Measurements from ENCODE around the gene POLR2A. TPM values are rescaled to one million over a fixed set of nuclear protein-coding genes. Genes with fewer than 3 reads are reported as not detected.

POLR2A gene
- total RNA-seq, 4 donors from 2014 or later = 57.1 to 99.2 (median 77.1) TPM

- DNase-seq (ENCODE audit: low spot score) (no peak), ATAC-seq (ENCODE audit: low FRiP score) (no peak)
- no peak for TF ChIP-seq CTCF (IDR thresholded peaks at IDR 0.05)
Observed at GRCh38 chr17:7538891-7539545, 54.9 kb downstream of the POLR2A start.

- TF ChIP-seq CTCF (IDR thresholded peaks at IDR 0.05) = no peak
- ATAC-seq (ENCODE audit: low FRiP score) (no peak), DNase-seq (ENCODE audit: low spot score) (no peak)
Observed at GRCh38 chr17:7541074-7541621, 57.0 kb downstream of the POLR2A start.

- DNase-seq (ENCODE audit: low spot score) (no peak), ATAC-seq (ENCODE audit: low FRiP score) (no peak)
- TF ChIP-seq CTCF (IDR thresholded peaks at IDR 0.05) = no peak
Observed at GRCh38 chr17:7544911-7545310, 60.7 kb downstream of the POLR2A start.

GRCh38 chr17:7548585-7549400 is 64.6 kb downstream of the POLR2A start, which contains the start of gene TNFSF12:
TSS of gene TNFSF12 (plus strand) at chr17:7549058. CDS start at chr17:7549154, 96 bp downstream.
- ATAC-seq (ENCODE audit: low FRiP score) = peak; percentile 69
- no peak for DNase-seq (ENCODE audit: low spot score)
- TF ChIP-seq CTCF (IDR thresholded peaks at IDR 0.05) = no peak

Small RNAs within 50 kb of the gene (small RNA-seq; reads per million reads assigned to genes)
- not detected for gene RF00019

Other genes with a start within 250 kb of the POLR2A start
- 10 to 100 TPM; 22.7 to 41.6 (median 23.6) TPM for gene DVL2, start 249.8 kb upstream of the POLR2A start, total RNA-seq
- 10 to 100 TPM; 22.1 to 43.8 (median 28.9) TPM for gene PHF23, start 244.9 kb upstream of the POLR2A start, total RNA-seq
- gene GABARAP, start 241.9 kb upstream of the POLR2A start, total RNA-seq = 100 to 1,000 TPM; 316 to 526 (median 376) TPM
- 10 to 100 TPM; 47.9 to 66.2 (median 61.8) TPM for gene CTDNEP1, start 232.6 kb upstream of the POLR2A start, total RNA-seq
- 10 to 100 TPM; 25.9 to 34.5 (median 30.1) TPM for gene ELP5, start 232.2 kb upstream of the POLR2A start, total RNA-seq
- 1 to 10 TPM; 3.0 to 9.0 (median 7.4) TPM for gene CLDN7, start 221.9 kb upstream of the POLR2A start, total RNA-seq
- gene SLC2A4, start 202.6 kb upstream of the POLR2A start, total RNA-seq = 10 to 100 TPM in 3 of 4 donors, 1 to 10 TPM in 1; 8.9 to 29.2 (median 12.1) TPM
- 1 to 10 TPM in 3 of 4 donors, under 1 TPM in 1; 0.65 to 3.3 (median 1.5) TPM for gene YBX2, start 189.7 kb upstream of the POLR2A start, total RNA-seq
- gene EIF5A, start 176.7 kb upstream of the POLR2A start, total RNA-seq = 100 to 1,000 TPM; 127 to 408 (median 282) TPM
- 10 to 100 TPM; 49.6 to 91.3 (median 75.9) TPM for gene GPS2, start 169.0 kb upstream of the POLR2A start, total RNA-seq
- 10 to 100 TPM; 10.4 to 16.1 (median 11.5) TPM for gene NEURL4, start 155.0 kb upstream of the POLR2A start, total RNA-seq
- gene ACAP1, start 147.8 kb upstream of the POLR2A start, total RNA-seq = 10 to 100 TPM in 1 of 4 donors, 1 to 10 TPM in 3; 3.3 to 13.1 (median 8.1) TPM
- 1 to 10 TPM; 6.7 to 9.9 (median 8.4) TPM for gene KCTD11, start 132.2 kb upstream of the POLR2A start, total RNA-seq
- gene TMEM95, start 129.2 kb upstream of the POLR2A start, total RNA-seq = not detected
- 10 to 100 TPM in 1 of 4 donors, 1 to 10 TPM in 2, under 1 TPM in 1; 0.95 to 13.5 (median 5.2) TPM for gene TNK1, start 103.3 kb upstream of the POLR2A start, total RNA-seq
- gene PLSCR3, start 89.8 kb upstream of the POLR2A start, total RNA-seq = 10 to 100 TPM; 11.1 to 16.9 (median 16.6) TPM
- gene TMEM256, start 80.3 kb upstream of the POLR2A start, total RNA-seq = 10 to 100 TPM; 45.8 to 98.2 (median 83.2) TPM
- gene NLGN2, start 76.5 kb upstream of the POLR2A start, total RNA-seq = 1 to 10 TPM; 6.1 to 8.8 (median 8.1) TPM
- gene SPEM1, start 64.0 kb upstream of the POLR2A start, total RNA-seq = not detected
- not detected for gene SPEM2, start 58.8 kb upstream of the POLR2A start, total RNA-seq
- not detected for gene SPEM3, start 55.5 kb upstream of the POLR2A start, total RNA-seq
- gene TMEM102, start 48.9 kb upstream of the POLR2A start, total RNA-seq = 1 to 10 TPM; 4.7 to 8.4 (median 5.1) TPM
- 1 to 10 TPM in 3 of 4 donors, under 1 TPM in 1; 0.72 to 1.9 (median 1.7) TPM for gene FGF11, start 44.9 kb upstream of the POLR2A start, total RNA-seq
- gene CHRNB1, start 39.3 kb upstream of the POLR2A start, total RNA-seq = 10 to 100 TPM in 1 of 4 donors, 1 to 10 TPM in 3; 3.0 to 10.9 (median 7.4) TPM
- 10 to 100 TPM; 27.5 to 57.9 (median 38.5) TPM for gene ZBTB4, start 4.7 kb upstream of the POLR2A start, total RNA-seq
- not detected for gene SLC35G6, start 2.9 kb upstream of the POLR2A start, total RNA-seq
- gene TNFSF12, start 64.7 kb downstream of the POLR2A start, total RNA-seq = 10 to 100 TPM; 29.2 to 64.5 (median 41.5) TPM
- 10 to 100 TPM; 24.5 to 70.9 (median 48.3) TPM for gene TNFSF13, start 74.4 kb downstream of the POLR2A start, total RNA-seq
- 10 to 100 TPM; 48.9 to 66.7 (median 59.0) TPM for gene SENP3, start 77.6 kb downstream of the POLR2A start, total RNA-seq
- gene CD68, start 95.3 kb downstream of the POLR2A start, total RNA-seq = 100 to 1,000 TPM in 3 of 4 donors, 10 to 100 TPM in 1; 99.1 to 321 (median 191) TPM
- gene MPDU1, start 99.5 kb downstream of the POLR2A start, total RNA-seq = 100 to 1,000 TPM in 3 of 4 donors, 10 to 100 TPM in 1; 86.5 to 144 (median 122) TPM
- gene SOX15, start 105.7 kb downstream of the POLR2A start, total RNA-seq = under 1 TPM in 3 of 4 donors, not detected in 1; 0.56 to 0.95 (median 0.72) TPM
- gene FXR2, start 130.5 kb downstream of the POLR2A start, total RNA-seq = 10 to 100 TPM; 17.8 to 30.3 (median 22.7) TPM
- gene SAT2, start 143.5 kb downstream of the POLR2A start, total RNA-seq = 10 to 100 TPM; 55.5 to 81.3 (median 66.2) TPM
- gene SHBG, start 145.8 kb downstream of the POLR2A start, total RNA-seq = 1 to 10 TPM in 1 of 4 donors, under 1 TPM in 1, not detected in 2; 0.37 to 2.5 TPM
- gene ATP1B2, start 166.6 kb downstream of the POLR2A start, total RNA-seq = 1 to 10 TPM in 1 of 4 donors, under 1 TPM in 2, not detected in 1; 0.28 to 1.4 (median 0.48) TPM
- 10 to 100 TPM; 18.1 to 26.3 (median 19.3) TPM for gene TP53, start 203.1 kb downstream of the POLR2A start, total RNA-seq
- gene WRAP53, start 204.1 kb downstream of the POLR2A start, total RNA-seq = 1 to 10 TPM; 3.5 to 6.8 (median 4.3) TPM
- gene EFNB3, start 220.8 kb downstream of the POLR2A start, total RNA-seq = 1 to 10 TPM in 3 of 4 donors, under 1 TPM in 1; 0.47 to 4.3 (median 2.4) TPM
- gene DNAH2, start 233.4 kb downstream of the POLR2A start, total RNA-seq = under 1 TPM; 0.19 to 0.95 (median 0.65) TPM

Measured in omental fat pad (tissue), 4 donors.